PC-9 (cell line): ENCODE results near the gene POLD3. TPM values are rescaled to one million over a fixed set of nuclear protein-coding genes. Genes with fewer than 3 reads are reported as not detected.

Experiments used
- BruUV-seq: library from RNA; stranded (reverse); fragments of 400-500 nt; replicated peaks from 2 replicates; lab custom pipeline; 2021; lab: Mats Ljungman, UMichigan
- CTCF ChIA-PET: fragments of 300-600 bp; sonication (Branson Sonifier 250); formaldehyde crosslinking; loops from one replicate; lab custom pipeline; 2022; ENCODE audit warnings: antibody characterized with exemption; lab: Charles Lee
- POLR2A ChIA-PET: fragments of 300-600 bp; sonication (Branson Sonifier 250); formaldehyde crosslinking; loops from one replicate; lab custom pipeline; 2022; ENCODE audit warnings: antibody characterized with exemption; ENCODE audit not compliant: unreplicated experiment; lab: Charles Lee
- DNase-seq, 2 experiments: peaks; one replicate each; pipeline versions ENCODE4 v3.0.0 to v3.0.0-alpha.2; 2015 to 2022; ENCODE audit warnings: mixed read lengths in 1 of 2
- H2AFZ ChIP-seq: fragments of 200-600 bp; sonication (generic); 2 replicates; pipeline ENCODE4 v1.8.1; 2017; ENCODE audit warnings: antibody characterized with exemption
- H3F3A ChIP-seq: fragments of 200-600 bp; sonication (generic); 2 replicates; pipeline ENCODE4 v1.8.1; 2017; ENCODE audit warnings: antibody characterized with exemption, mild to moderate bottlenecking, low read depth; ENCODE audit not compliant: insufficient read depth
- H3K27ac ChIP-seq: fragments of 200-600 bp; sonication (generic); 2 replicates; pipeline ENCODE4 v1.6.1; 2016; ENCODE audit warnings: mixed run types
- H3K27me3 ChIP-seq: fragments of 200-600 bp; sonication (generic); 2 replicates; pipeline ENCODE4 v1.6.1; 2016; ENCODE audit warnings: low read depth, mixed run types; ENCODE audit not compliant: insufficient read depth
- H3K36me3 ChIP-seq: fragments of 200-600 bp; sonication (generic); 2 replicates; pipeline ENCODE4 v1.6.1; 2016; ENCODE audit warnings: low read depth, mixed run types
- H3K4me1 ChIP-seq: fragments of 200-600 bp; sonication (generic); replicated peaks from 2 replicates; pipeline ENCODE4 v1.6.1; 2016; ENCODE audit warnings: mixed run types; ENCODE audit not compliant: insufficient read depth
- H3K4me2 ChIP-seq: fragments of 200-600 bp; sonication (generic); 2 replicates; pipeline ENCODE4 v1.6.1; 2017; ENCODE audit warnings: mixed run types
- H3K4me3 ChIP-seq: fragments of 200-600 bp; sonication (generic); 2 replicates; pipeline ENCODE4 v1.6.1; 2016; ENCODE audit warnings: mixed run types
- H3K79me2 ChIP-seq: fragments of 200-600 bp; sonication (generic); 2 replicates; pipeline ENCODE4 v1.6.1; 2017; ENCODE audit warnings: low read depth, mixed run types
- H3K9me2 ChIP-seq: fragments of 200-600 bp; sonication (generic); 2 replicates; pipeline ENCODE4 v1.8.1; 2017; ENCODE audit warnings: mild to moderate bottlenecking; ENCODE audit not compliant: insufficient read depth
- H3K9me3 ChIP-seq: fragments of 200-600 bp; sonication (generic); 2 replicates; pipeline ENCODE4 v1.8.1; 2016; ENCODE audit warnings: low read depth; ENCODE audit not compliant: insufficient read depth
- H4K20me1 ChIP-seq: fragments of 200-600 bp; sonication (generic); 2 replicates; pipeline ENCODE4 v1.8.1; 2017; ENCODE audit not compliant: insufficient read depth
- CTCF ChIP-seq: fragments of 200-600 bp; sonication (generic); conservative IDR thresholded peaks from 2 replicates; pipeline ENCODE4 v1.6.1; 2017; ENCODE audit warnings: mixed run types, antibody characterized with exemption, mild to moderate bottlenecking, moderate library complexity
- EZH2 ChIP-seq: fragments of 200-600 bp; sonication (generic); IDR thresholded peaks from 2 replicates; pipeline ENCODE4 v1.8.0; 2017; ENCODE audit warnings: antibody characterized with exemption, low read depth
- intact Hi-C: fragments of 100-400 bp; cut with micrococcal nuclease; formaldehyde crosslinking; loops from one replicate; pipeline ENCODE4 v1.10.0; 2022; ENCODE audit not compliant: unreplicated experiment
- total RNA-seq: library from RNA; stranded (reverse); gene quantifications from 2 replicates; pipeline ENCODE4 v1.2.3, GENCODE V29; 2021

Gene POLD3
- total RNA-seq, 1 experiment from 2014 or later, result 44.1 TPM

DNA sequence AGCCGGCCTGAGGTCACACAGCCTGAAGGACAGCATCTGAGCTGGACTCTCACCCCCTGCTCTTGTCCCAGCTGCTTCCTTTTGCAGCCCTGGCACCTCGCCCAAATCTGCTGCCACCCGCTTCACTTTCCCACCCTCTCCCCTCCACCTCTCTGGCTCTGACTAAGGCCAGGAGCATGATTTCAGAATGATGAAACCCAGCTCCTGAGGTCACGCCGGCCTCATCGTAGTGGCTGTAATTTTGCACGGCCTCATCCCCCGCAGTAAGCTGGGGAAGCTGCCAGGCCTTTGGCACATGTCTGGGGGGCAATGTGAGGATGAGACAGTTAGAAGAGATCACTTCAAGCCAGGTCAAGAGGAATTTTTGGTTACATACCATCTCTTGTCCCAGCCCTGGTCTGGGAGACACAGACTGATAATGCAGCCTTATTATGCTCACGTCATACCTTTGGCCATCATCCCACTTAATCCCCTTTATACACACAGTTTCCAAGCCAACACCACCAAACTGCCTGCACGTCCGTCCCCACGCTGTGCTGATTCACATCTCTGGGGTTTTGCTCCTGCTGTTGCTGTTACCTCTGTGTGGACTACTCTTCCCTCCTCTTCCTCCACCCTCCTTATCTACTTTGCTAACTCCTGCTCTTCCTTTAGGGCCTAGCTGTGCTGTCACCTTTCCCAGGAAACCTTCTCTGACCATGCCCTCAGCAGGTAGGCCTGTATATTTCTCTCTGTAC, 80.7 kb downstream of the POLD3 start:
- Histone ChIP-seq H2AFZ (peak overlapping the region; percentile 56), H3K4me2 (peak overlapping the region; percentile 57), H3K4me1 (peaks cover 29% of the 10 kb centered on the region), H3K9me3 (no peaks in the 10 kb centered on the region), H3K79me2 (no peaks in the 10 kb centered on the region), H3K9me2 (no peaks in the 10 kb centered on the region), H3F3A (peaks cover 25% of the 10 kb centered on the region), H4K20me1 (no peaks in the 10 kb centered on the region), H3K36me3 (no peaks in the 10 kb centered on the region), H3K27ac (peak overlapping the region; percentile 85), H3K27me3 (no peaks in the 10 kb centered on the region), H3K4me3 (no peak overlapping the region)
- peak; percentile 87 to 88 for DNase-seq
- ChIA-PET POLR2A (interaction anchor here (0.6 to 0.7 kb wide), 5 partner anchors 29 to 1757 kb away, joined by 3 to 5 read pairs (median 4); no protein-coding TSS in a partner anchor), CTCF (no interaction called here)
- TF ChIP-seq CTCF, result no peak
- TF ChIP-seq EZH2, result no peak
- intact Hi-C loops, result no loop called here
- BruUV-seq, result no TSS peak

DNA sequence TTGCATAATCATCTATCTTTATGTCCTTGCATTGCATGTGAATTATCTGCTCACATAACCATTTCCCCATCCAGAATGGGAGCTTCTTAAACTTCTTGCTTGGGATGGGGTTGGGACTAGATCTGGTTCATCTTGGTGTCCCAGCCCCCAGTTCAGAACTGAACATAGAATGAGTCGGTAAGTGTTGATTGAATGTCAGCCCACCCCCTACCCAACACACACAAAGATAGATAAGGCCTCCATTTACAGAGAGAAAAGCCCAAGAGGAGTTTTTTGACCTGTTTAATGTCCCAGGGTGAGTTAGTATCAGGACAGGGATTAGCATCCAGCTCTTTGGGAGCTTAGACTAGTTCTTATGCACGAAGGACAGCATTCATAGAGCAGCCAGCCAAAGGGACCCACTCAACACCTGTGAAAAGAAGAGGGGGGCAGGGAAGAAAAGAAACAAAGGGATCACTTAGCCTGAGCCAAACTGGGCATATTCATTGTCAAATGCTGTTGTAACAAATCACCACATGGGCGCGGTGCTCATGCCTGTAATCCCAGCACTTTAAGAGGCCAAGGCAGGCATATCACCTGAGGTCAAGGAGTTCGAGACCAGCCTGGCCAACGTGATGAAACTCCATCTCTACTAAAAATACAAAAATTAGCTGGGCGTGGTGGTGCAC, 81.4 kb downstream of the POLD3 start:
- peaks cover 25% of the 10 kb centered on the region for H3F3A ChIP-seq
- TF ChIP-seq EZH2 (no peak), CTCF (no peak)
- H3K9me2 ChIP-seq, result no peaks in the 10 kb centered on the region
- POLR2A ChIA-PET, result interaction anchor here (0.6 kb wide), 2 partner anchors 198 to 1758 kb away, joined by 3 to 5 read pairs; no protein-coding TSS in a partner anchor
- intact Hi-C loops, result no loop called here
- H4K20me1 ChIP-seq, result no peaks in the 10 kb centered on the region
- no peak for DNase-seq
- no TSS peak for BruUV-seq
- H3K27me3 ChIP-seq, result no peaks in the 10 kb centered on the region
- H2AFZ ChIP-seq, result peak overlapping the region; percentile 56; the same call in 1 of the 2 replicates
- H3K4me2 ChIP-seq, result peak overlapping the region; percentile 57
- H3K27ac ChIP-seq, result peak overlapping the region; percentile 85
- H3K9me3 ChIP-seq, result no peaks in the 10 kb centered on the region
- H3K79me2 ChIP-seq, result no peaks in the 10 kb centered on the region
- H3K4me1 ChIP-seq, result peaks cover 29% of the 10 kb centered on the region
- CTCF ChIA-PET, result no interaction called here
- H3K4me3 ChIP-seq, result no peak overlapping the region; the same call in 1 of the 2 replicates
- no peaks in the 10 kb centered on the region for H3K36me3 ChIP-seq

DNA sequence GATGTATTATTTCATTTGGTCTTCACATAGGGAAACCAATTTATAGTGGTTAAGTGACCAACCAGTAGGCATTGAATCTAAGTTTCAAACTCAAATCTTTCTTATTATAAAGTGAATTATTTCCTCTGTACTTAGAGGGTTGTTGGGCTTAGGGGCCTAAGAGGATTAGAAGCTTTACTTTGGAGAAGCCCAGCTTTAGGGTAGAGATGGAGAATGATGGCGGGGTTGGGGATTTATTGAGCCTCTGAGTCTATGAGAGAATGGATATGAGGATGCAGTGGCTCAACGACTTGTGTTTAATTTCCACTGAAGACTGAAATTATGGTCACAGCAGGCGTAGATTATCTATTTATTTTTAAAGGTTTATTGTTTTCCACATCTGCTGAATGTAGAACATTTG, 83.4 kb downstream of the POLD3 start:
- H3K27ac ChIP-seq, result no peak overlapping the region
- H3K79me2 ChIP-seq, result no peaks in the 10 kb centered on the region
- H2AFZ ChIP-seq, result no peak overlapping the region
- intact Hi-C loops, result no loop called here
- H3K27me3 ChIP-seq, result no peaks in the 10 kb centered on the region
- no peak overlapping the region for H3K4me3 ChIP-seq
- peaks cover 25% of the 10 kb centered on the region for H3F3A ChIP-seq
- CTCF ChIA-PET, result no interaction called here
- H3K9me2 ChIP-seq, result no peaks in the 10 kb centered on the region
- no TSS peak for BruUV-seq
- no peak for DNase-seq
- H3K4me1 ChIP-seq, result peaks cover 29% of the 10 kb centered on the region
- H4K20me1 ChIP-seq, result no peaks in the 10 kb centered on the region
- no peaks in the 10 kb centered on the region for H3K36me3 ChIP-seq
- H3K9me3 ChIP-seq, result no peaks in the 10 kb centered on the region
- no peak overlapping the region for H3K4me2 ChIP-seq
- TF ChIP-seq EZH2 (no peak), CTCF (no peak)
- POLR2A ChIA-PET, result no interaction called here
